NCI-H146 (cell line): ENCODE data around the gene ENPP1.
"Not testable (repeated sequence)": the region's sequence is repeated elsewhere in the genome, so short reads cannot be mapped to it uniquely, and the experiment has no call there.

ENCODE experiments used
- DNase-seq: peaks from one replicate; lab custom pipeline; 2025; lab: John Stamatoyannopoulos, UW

Gene ENPP1

DNA sequence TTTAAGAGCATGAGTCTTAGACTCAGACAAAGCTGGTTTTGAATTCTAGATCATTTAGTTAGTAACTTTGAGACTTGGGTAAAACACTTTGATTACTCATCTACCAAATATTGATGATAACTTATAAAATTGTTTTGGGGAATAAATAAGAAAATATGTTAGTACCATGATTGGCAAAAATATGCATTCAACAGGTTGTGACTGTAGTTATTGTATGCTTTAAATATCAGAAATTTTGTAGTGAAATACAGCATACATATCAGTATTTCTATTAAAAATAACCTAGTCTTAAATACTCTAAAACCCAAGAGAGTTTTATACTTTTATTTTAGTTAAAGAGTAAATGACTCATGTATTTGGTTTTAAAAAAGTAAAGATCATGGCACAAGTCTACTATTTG is 68.7 kb downstream of the ENPP1 start:
- DNase-seq: no peak

DNA sequence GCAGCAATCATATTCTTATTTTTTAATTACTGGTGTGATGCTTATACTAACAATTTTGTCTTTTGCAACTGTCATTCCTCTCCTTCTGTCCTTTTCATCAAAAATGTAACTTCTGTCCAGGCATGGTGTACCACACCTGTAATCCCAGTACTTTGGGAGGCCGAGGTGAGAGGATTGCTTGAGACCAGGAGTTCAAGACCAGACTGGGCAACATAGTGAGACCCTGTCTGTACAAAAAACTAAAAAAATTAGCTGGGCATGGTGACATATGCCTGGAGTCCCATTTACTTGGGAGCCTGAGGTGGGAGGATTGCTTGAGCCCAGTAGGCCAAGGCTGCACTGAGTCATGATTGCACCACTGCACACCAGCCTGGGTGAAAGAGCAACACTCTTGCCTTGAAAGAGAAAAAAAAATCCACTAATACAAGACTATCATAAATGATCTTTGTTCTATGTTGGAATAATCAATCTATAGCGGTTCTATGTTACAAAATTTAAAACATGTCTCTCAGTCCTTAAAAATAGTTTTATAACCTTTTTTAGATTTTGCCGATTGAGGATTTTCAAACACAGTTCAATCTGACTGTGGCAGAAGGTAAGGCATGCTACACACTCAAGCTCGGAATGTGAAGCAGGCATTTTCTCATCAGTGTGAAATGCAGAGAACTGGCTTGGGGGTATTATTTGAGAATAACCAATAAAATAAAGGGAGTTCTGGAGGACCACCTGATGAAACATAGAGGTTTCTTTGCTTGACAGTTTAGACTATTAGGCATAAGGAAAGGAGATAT is 70.4 kb downstream of the ENPP1 start:
- no peak for DNase-seq

DNA sequence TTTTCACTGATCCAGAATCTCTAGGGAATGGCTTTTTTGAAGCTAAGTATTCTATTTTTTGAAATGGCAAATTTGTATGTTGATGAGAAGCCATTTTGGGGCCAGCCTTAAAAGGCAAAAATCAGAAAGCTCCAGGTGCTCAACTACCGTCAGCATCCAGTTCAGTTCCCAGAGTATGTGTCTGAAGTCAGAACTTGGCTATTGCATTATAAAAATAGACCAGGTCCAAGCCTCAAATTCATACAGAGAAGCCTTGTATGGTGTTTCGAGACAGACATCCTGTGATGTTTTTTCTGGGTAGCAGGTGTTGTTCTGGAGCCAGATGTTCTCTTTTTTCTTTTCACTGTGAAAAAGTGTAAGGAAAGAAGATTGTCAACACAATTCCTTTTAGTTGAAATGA is 75.2 kb downstream of the ENPP1 start:
- no peak for DNase-seq

DNA sequence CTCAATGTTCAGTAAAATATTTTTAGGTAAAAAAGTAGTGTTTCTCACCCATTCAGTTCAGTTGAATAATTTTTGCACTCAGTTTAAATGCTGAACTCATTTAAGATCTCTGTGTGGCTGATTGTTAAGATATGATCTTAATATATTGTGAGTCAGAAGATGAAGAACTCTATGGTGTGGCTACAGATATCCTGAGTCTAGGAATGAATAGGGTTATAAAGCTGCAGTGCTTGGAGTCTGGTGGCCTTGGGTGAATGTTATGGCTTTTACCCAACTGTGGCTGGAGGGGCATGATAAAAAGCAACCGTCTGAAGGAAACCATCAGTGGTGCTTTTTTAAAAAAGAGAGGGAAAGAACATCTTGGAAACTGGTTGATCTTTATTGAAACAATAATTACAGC is 77.4 kb downstream of the ENPP1 start:
- DNase-seq: no peak

DNA sequence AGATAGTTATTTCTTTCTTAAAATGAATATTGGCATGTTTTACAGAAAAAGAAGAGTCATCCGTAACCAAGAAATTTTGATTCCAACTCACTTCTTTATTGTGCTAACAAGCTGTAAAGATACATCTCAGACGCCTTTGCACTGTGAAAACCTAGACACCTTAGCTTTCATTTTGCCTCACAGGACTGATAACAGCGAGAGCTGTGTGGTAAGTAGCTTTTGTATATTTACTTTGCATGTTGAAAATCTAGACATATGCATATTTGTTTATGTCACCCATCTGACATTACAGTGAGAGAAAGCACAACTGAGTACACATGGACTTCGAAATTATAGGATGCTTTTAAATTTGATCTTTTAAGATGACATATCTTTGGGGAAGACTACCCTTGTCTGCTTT is 78.7 kb downstream of the ENPP1 start:
- no peak for DNase-seq

DNA sequence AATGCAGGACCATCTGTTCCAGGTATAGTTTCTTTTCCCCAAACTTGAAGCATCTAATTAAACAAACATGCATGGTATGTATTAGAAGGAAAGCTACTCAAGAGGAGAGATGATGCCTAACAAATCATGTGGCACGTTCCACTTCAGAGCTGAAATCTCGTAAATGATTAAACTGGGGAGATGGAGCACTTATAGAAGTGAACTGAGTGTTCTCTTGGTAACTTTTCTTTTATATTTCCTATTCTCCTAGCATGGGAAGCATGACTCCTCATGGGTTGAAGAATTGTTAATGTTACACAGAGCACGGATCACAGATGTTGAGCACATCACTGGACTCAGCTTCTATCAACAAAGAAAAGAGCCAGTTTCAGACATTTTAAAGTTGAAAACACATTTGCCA is 82.3 kb downstream of the ENPP1 start:
- no peak for DNase-seq

DNA sequence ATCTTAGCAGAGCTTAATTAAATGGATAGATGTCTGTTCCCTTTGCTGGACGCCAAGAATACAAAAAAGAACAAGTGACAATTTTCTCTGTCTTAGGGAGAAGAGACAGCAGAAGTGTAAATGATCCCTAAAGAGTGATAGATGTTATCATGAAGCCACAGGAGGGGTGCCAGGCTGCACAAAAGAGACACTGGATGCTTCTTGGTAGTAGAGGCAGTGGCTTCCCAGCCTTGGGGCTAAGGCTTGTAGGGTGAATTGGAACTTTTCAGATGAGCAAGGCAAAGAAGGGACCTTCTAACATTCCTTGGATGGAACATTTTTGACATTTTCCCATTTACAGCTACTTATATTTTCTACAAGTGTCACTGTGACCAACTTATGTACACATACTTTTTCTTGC is 85.4 kb downstream of the ENPP1 start:
- DNase-seq: no peak

DNA sequence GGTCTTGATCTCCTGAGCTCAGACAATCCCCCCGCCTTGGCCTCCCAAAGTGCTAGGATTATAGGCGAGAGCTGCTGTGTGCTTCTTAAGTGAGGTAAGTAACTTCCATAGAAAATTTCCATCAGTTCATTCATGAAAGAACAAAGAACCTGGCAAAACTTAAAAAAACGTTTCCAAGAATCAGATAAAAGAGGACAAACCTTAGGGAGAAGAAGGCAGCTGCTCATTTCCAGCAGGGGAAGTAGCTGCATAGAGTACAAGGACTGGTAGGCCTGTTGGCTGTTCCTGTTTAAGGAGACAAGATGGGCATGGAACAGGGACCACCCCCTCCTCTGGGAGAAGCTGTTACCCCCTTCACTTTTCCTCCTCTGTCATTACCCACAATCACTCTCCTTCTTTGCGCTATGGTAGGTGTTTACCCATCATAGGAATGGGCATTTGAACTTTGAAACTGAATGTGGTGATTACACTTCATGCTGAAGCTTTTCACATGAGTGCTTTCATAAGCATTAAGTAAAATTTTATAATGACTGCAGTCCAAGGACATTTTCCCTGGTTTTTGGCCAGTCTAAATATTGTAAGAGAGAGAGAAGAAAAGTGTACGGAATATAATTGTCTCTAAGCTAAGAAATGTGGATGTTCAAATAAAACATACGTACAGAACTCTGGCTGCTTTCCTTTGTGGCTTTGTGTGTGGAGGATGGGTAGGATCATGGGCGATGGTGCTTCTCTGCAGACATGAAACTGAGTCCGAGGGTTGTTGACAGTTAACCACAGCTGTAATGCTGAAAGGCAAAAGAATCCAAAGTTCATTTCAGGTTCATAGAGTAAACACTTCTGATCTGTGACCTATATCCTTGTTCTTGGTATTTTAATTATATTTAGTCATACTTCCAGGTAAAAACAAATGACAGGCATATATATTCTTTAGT is 86.9 kb downstream of the ENPP1 start:
- DNase-seq: no peak

DNA sequence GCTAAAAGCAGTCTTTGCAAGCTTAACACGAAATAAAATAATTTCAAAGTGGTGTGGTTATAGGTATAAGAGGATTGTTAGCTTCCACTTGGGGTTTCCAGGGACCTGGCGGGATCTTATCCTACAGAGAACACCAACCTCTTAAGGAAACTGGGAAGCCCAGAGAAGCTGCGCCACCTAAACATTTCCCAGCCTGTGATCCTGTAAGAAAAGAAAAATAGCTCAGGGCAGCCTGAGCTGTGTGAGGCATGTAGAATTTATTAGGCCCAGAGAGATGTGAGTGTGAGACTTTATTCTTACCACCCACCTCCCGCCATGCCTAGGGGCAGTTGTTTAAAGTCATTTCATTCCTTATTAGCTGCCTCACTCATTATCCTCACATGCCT is 89.2 kb downstream of the ENPP1 start:
- no peak for DNase-seq

DNA sequence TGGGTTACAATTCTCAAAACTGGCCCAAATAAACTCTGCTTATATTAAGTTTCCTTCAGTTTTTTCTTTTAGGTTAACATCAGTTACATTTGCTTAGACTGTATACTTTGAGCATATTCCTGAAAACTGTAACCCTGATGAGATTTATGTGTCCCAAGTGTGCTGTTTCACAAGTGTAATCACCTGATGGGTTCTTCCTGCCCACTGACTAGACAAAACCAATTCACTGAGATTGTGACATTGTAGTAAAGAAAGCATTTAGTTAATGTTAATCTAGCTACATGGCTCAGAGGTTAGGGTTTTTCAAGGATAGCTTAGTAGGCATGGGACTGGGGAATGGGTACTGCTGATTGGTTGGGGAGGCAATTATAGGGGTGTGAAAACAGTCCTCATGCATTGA is 89.8 kb downstream of the ENPP1 start:
- no peak for DNase-seq

DNA sequence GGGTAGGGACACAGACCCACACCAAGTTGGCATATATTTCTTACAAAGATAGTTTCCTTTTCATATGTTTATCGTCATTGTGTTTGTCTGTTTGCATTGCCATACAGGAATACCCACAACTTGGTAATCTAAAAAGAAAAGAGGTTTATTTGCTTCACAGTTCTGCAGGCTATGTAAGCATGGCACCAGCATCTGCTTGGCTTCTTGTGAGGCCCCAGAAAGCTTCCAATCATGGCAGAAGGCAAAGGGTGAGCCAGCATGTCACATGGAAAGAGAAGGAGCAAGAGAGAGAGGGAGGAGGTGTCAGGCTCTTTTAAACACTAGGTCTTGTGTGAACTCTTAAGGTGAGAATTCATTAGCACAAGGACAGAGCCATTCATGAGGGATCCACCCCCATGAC is 90.9 kb downstream of the ENPP1 start:
- DNase-seq: no peak

DNA sequence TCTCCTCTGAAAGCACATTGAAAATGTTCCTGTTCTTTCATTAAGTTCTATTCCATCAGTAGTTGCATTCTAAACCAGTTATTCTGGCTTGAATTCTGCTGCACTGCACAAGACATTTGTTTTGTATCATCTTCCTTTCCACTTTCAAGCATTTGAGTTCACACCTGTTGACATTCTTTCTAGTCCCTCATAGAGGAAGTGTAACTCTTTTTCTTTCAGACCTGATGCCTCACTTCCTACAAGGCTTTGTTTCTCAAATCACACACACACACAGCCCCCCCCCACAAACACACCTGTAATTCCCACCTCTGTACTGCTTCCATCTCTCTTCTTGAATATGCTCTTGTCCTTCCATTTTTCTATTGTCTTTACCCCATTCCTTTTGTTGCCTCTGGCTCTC is 92.4 kb downstream of the ENPP1 start:
- DNase-seq: no peak

DNA sequence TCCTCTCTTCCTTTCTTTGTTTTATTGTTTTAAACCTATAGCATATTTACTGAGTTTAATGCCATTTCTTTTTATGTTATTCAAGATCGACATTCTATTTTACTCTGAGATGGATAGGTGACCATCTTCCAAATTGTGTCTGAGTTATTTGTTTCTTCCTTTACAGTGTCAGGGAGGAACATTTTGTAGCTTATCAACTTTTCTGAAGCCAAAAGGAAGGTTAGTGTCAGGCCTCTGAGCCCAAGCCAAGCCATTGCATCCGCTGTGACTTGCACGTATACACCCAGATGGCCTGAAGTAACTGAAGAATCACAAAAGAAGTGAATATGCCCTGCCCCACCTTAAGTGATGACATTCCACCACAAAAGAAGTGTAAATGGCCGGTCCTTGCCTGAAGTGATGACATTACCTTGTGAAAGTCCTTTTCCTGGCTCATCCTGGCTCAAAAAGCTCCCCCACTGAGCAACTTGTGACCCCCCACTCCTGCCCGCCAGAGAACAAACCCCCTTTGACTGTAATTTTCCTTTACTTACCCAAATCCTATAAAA is 93.6 kb downstream of the ENPP1 start:
- not testable (repeated sequence) for DNase-seq

DNA sequence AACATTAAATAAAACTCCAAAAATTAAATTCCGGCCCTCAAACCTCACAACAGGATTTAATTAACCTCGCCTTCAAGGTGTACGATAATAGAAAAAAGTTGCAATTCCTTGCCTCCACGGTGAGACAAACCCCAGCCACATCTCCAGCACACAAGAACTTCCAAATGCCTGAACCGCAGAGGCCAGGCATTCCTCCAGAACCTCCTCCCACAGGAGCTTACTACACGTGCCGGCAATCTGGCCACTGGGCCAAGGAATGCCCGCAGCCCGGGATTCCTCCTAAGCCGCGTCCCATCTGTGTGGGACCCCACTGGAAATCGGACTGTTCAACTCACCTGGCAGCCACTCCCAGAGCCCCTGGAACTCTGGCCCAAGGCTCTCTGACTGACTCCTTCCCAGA is 95.9 kb downstream of the ENPP1 start:
- DNase-seq: not testable (repeated sequence)

DNA sequence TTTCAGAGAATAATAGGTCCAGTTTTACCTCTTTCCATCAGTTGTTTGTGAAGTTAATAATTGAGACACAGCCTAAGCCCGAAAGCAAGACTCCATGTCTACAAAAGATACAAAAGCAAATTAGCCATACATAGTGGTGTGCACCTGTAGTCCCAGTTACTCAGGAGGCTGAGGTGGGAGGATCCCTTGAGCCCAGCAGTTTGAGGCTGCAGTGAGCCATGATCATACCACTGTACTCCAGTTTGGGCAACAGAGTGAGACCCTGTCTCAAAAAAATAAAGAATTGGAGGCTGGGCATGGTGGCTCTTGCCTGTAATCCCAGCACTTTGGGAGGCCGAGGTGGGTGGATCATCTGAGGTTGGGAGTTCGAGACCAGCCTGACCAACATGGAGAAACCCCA is 101.0 kb downstream of the ENPP1 start:
- DNase-seq: not testable (repeated sequence)

DNA sequence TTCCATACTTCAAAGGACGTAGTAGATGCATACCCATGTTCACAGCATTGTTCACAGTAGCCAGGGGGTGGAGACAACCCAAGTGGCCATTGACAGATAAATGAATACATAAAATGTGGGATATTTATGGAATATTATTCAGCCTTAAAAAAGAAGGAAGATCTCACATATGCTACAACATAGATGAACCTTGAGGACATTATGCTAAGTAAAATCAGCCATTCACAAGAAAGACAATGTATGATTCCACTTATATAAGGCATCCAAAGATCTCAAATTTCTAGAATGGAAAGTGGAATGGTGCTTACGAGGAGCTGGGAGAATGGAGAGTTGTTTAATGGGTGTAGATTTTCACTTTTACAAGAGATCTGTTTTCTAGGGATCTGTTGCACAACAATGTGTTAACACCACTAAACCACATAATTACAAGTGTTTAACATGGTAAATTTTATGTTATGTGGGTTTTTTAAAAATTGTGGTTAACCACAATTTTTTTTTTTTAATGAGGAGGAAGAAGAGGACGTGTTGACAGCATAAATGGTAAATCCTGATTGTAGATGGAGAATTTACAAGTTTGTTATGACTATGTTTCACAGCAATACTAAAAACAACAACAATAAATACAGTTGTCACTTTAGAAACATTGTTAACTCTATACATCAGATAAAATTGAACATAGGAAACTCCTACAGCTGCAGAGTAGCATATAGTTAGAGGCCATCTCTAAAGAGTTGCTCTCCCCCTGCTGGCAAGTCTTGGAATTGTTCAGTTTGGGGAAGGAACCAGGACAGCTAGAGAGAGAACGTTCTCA is 101.8 kb downstream of the ENPP1 start:
- DNase-seq: peak; percentile 85

DNA sequence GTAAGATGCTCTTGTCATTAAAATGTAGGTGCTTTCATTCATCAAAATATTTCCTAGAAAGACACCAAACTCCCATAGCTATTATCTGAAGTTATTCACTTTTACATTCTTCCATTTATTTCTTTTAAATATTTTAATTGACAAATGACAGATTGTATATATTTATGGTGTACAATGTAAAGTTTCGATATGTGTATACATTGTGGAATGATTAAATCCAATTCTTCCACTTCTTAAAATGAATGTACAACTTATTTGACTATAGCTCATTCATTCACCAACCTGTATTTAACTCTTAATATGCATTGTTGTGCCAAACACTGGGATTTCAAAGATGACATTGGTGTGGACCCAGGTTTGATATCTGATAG is 102.4 kb downstream of the ENPP1 start:
- DNase-seq: no peak

DNA sequence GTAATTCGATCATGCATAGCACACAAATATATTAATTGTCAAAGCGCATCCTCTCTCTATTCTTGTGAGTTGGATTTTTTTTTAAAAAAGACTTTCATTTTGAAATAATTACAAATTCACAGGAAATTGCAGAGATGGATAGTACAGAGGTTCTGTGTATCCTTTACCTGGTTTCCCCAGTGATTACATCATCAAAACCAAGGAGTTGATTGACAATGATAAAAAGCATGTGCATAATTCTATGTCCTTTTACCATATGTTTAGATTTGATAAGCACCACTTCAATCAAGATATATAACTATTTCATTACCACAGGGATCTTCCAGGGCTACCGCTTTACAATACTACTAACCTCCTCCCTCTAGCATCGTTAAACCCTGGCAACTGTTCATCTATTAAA is 103.1 kb downstream of the ENPP1 start:
- peak; percentile 42 for DNase-seq

DNA sequence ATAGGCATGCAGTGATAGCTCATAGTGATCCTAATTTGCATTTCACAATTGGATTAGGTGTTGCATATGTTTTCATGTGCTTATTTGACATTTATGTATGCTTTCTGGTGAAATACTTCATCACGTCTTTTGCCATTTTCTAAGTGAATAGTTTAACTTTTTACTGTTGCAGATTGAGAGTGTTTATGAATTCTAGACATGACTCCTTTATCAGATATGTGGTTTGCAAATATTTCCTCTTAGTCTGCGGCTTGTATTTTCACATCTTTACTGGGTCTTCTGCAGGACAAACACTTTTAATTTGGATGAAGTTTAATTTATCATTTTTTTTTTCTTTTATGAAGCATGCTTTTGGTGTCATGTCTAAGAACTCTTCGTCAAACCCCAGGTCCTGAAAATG is 104.1 kb downstream of the ENPP1 start:
- DNase-seq: no peak

DNA sequence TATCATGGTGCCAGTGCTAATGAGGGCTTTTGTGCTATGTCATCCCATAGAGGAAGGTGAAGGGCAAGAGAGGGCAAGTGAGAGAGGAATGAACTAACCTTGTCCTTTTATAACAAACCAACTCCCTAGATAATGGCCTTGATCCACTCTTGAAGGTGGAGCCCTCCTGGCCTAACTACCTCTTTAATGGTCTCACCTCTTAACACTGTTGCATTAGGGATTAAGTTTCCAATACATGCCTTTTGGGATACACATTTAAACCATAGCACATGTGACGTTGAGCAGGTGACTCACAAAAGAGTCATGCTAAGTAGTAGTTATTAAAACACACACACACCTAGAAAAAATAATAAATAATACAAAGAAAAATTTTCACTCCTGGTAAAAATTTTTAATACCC is 106.4 kb downstream of the ENPP1 start:
- no peak for DNase-seq

DNA sequence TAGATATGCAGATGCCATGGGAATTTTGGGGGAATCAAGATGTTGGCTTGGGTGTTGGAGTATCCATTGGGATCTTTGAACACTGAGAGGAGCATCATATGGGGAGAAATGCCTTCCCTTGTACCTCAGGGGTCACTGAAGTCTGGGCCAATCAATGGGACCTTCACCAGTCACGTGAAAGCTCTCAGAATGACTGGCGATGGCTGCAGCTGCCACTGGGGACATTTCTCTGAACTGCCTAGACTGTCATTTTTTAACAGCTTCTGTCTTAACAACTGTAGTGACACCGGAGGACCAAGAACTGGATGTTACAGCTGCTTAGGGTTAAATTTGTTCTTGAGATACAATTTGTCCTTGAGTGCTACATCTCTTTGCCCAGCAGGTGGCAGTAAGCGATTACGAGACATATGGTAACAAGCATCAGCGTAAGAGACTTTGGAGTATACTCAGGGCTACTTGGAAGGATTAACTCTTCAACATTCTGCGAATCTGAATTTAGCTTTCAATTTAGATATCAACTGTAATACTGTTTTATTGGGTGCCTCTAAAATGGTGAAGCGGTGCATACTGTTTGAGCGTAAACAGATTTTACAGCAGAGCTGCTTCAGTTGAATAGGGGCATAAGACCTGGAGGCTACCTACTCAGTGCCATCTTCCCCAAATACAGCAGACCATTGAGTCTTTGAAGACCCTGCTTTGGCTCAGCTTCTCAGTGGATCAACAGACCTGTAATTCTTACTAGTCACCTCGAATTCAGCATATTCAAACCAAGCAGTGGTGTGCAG is 107.3 kb downstream of the ENPP1 start:
- DNase-seq: peak; percentile 85
